Mesodermal cell (in vitro differentiated cells): Measurements from ENCODE around the gene AURKB.
"Not testable (repeated sequence)": the region's sequence is repeated elsewhere in the genome, so short reads cannot be mapped to it uniquely, and the experiment has no call there.

Experiments
- H3K27ac ChIP-seq: 2 replicates; pipeline ENCODE4 v1.7.0; 2013; ENCODE audit warnings: mild to moderate bottlenecking, low read depth, low read length, moderate library complexity; ENCODE audit not compliant: severe bottlenecking
- H3K36me3 ChIP-seq: 2 replicates; pipeline ENCODE4 v1.7.1; 2013; ENCODE audit warnings: mild to moderate bottlenecking, low read length, moderate library complexity; ENCODE audit not compliant: control insufficient read depth, insufficient read depth
- H3K4me1 ChIP-seq: one replicate; pipeline ENCODE4 v1.7.1; 2013; ENCODE audit warnings: mild to moderate bottlenecking, low read length; ENCODE audit not compliant: insufficient read depth, control insufficient read depth, poor library complexity, severe bottlenecking
- H3K4me3 ChIP-seq: 2 replicates; pipeline ENCODE4 v1.7.0; 2013; ENCODE audit warnings: low read length, control low read depth, mild to moderate bottlenecking; ENCODE audit not compliant: insufficient read depth, poor library complexity, severe bottlenecking; ENCODE audit errors: extremely low read depth
- H3K9me3 ChIP-seq: 2 replicates; pipeline ENCODE4 v1.7.1; 2013; ENCODE audit warnings: mild to moderate bottlenecking, low read length, moderate library complexity; ENCODE audit not compliant: control insufficient read depth
- WGBS, 2 experiments: methylation state at CpG; one replicate each; pipeline ENCODE4 v1.1.5; 2013; ENCODE audit warnings: missing lambda C conversion rate in 2 of 2; ENCODE audit not compliant: insufficient coverage in 2 of 2; 5-methylcytosine and 5-hydroxymethylcytosine counted together

Gene AURKB

DNA sequence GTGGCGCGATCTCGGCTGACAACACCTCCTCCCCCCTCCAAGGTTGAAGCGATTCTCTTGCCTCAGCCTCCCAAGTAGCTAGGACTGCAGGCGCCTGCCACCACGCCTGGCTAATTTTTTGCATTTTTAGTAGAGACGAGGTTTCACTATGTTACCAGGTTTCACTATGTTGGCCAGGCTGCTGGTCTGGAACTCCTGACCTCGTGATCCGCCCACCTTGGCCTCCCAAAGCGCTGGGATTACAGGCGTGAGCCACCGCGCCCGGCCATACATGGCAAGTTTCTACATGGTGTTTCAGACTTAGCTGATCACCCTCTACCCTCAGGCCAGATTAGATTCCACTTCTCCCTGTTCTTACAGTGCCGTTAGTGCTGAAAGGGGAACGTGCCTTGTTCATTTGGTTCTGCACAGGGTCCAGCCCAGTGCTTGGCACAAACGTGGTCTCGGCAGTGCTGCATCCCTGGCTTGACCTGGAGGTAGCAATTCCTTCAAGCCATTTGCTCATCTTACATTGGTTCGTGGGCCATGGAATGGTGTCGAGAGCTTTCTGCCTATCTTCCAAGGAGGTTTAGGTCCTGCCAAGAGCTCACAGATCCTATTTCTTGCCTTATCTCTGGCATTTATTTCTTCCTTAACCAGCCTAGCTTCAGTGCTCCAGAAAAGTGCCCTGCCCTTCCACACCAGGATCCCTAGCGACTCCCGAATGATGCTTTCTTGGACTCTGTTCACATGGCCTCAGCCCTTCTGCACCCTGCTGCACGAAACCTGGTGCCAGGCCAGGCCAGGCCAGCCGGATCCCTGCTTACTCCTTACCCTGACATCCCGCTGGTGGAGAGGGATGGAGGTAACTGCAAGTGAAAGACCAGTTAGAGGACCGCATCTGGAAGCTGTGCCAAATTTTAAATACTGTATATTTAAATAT, 14.8 kb upstream of the AURKB start:
- Histone ChIP-seq H3K36me3 (peaks cover 26% of the 10 kb centered on the region), H3K4me1 (peaks cover 4% of the 10 kb centered on the region), H3K27ac (no peak overlapping the region), H3K4me3 (no peak overlapping the region), H3K9me3 (no peaks in the 10 kb centered on the region)
- WGBS, 2 experiments, result 92 to 95% methylated on average over 23 to 24 of the region's 26 CpGs

GRCh38 chr17:8223356-8224126, 13.2 kb upstream of the AURKB start:
- Histone ChIP-seq H3K4me1 (peaks cover 4% of the 10 kb centered on the region), H3K9me3 (no peaks in the 10 kb centered on the region), H3K4me3 (peak overlapping the region; percentile 84), H3K27ac (peak overlapping the region; percentile 94), H3K36me3 (peaks cover 10% of the 10 kb centered on the region)
- WGBS, 2 experiments, result 6 to 9% methylated on average over 21 to 27 of the region's 27 CpGs

DNA sequence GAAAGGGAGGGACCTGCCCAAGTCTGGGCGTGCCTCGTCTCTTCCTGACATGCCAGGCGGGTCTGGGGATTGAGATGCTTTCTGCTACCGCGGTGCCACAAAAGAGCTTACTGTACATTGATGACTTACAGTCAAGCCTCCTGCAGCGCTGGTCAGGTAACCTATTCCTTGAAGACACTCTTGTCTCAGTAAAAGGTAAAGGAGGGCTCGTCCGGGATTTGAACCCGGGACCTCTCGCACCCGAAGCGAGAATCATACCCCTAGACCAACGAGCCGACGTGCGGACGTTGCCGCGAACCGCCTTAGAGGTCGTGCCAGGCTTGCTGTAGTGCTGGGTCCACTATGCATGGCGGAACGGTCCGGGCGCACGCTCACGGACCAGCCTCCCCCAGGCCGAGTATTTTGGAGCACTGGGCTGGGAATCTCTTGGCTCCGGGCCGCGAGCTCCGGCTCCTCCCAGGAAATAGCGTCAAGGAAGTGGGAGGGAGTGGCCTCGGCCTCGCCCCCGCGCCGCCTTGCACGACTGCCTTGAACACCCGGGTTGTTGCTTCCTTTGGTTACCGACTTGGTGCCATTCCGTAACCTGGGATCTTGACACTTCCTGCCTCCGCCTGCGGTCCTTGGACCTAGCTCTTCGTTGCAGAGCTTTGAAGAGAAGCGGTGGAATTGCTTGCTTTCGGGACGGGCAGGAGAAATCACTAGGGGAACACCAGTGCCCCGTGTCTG, 12.4 kb upstream of the AURKB start:
- Histone ChIP-seq H3K36me3 (peaks cover 3% of the 10 kb centered on the region), H3K4me1 (peaks cover 10% of the 10 kb centered on the region), H3K27ac (peak overlapping the region; percentile 94), H3K4me3 (peak overlapping the region; percentile 84), H3K9me3 (no peaks in the 10 kb centered on the region)
- WGBS, 2 experiments, result 0 to 1% methylated on average over 39 to 48 of the region's 49 CpGs

DNA sequence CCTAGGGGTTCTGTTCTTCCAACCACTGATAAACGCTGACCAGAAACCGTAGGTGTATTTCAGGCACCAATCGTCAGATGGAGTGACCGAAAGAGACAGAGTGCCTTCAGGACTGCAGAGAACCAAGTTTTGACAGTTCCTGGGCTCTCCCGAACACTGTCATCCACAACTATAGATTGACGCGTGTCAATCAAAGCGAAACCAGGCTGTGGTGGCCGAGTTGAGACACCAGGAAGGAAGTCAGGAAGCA, 11.9 kb upstream of the AURKB start:
- peak overlapping the region; percentile 94 for H3K27ac ChIP-seq
- H3K4me3 ChIP-seq, result peak overlapping the region; percentile 84
- peaks cover 10% of the 10 kb centered on the region for H3K4me1 ChIP-seq
- H3K36me3 ChIP-seq, result no peaks in the 10 kb centered on the region
- H3K9me3 ChIP-seq, result no peaks in the 10 kb centered on the region
- WGBS, 2 experiments, result 0% methylated on average over 8 of the region's 9 CpGs

DNA sequence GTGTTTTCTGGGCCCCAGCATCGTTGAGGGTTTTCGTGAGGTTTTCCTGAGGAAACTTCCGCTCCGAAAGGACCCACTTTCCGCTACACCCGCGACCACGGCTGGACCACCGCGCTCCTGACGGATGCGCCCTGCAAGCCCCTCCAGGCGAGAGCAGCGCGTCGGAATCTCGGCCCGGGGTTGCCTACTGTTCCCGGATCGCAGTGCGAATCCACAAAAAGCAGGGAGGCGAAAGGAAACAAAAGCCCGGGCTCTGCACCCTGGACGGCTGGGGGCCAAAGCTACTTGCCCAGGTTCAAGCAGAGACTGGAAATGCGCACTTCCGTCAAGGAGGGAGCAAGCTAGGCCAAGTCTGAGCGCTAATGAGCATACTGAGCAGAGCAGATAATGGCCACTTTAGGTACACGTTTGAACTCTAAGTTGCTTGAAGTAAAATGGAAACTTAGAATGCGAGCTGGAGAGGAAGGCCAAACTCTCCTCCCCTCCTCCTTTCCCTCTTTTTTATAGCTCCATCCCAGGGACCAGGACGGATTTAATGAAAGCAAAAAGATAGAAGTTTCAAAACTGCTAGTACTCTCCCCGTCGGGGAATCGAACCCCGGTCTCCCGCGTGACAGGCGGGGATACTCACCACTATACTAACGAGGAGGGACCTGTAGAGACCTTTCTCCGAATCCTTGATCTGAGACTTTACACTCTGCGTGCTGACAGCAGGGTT, 11.4 kb upstream of the AURKB start:
- Histone ChIP-seq H3K27ac (peak overlapping the region; percentile 94), H3K4me3 (peak overlapping the region; percentile 84), H3K9me3 (no peaks in the 10 kb centered on the region), H3K4me1 (peaks cover 10% of the 10 kb centered on the region), H3K36me3 (no peaks in the 10 kb centered on the region)
- WGBS, 2 experiments, result 0 to 1% methylated on average over 37 of the region's 40 CpGs

GRCh38 chr17:8220783-8221662, 10.6 kb upstream of the AURKB start:
- Histone ChIP-seq H3K9me3 (no peaks in the 10 kb centered on the region), H3K4me3 (peak overlapping the region; percentile 84), H3K4me1 (peaks cover 10% of the 10 kb centered on the region), H3K27ac (peak overlapping the region; percentile 94), H3K36me3 (no peaks in the 10 kb centered on the region)
- 0% methylated on average over 27 to 34 of the region's 45 CpGs for WGBS, 2 experiments

- not testable (repeated sequence) for H3K4me3 ChIP-seq, H3K9me3 ChIP-seq, H3K27ac ChIP-seq, H3K4me1 ChIP-seq, H3K36me3 ChIP-seq
- 85 to 87% methylated on average over 11 to 12 of the region's 15 CpGs for WGBS, 2 experiments
Measured at GRCh38 chr17:8214000-8214399, 3.6 kb upstream of the AURKB start.

DNA sequence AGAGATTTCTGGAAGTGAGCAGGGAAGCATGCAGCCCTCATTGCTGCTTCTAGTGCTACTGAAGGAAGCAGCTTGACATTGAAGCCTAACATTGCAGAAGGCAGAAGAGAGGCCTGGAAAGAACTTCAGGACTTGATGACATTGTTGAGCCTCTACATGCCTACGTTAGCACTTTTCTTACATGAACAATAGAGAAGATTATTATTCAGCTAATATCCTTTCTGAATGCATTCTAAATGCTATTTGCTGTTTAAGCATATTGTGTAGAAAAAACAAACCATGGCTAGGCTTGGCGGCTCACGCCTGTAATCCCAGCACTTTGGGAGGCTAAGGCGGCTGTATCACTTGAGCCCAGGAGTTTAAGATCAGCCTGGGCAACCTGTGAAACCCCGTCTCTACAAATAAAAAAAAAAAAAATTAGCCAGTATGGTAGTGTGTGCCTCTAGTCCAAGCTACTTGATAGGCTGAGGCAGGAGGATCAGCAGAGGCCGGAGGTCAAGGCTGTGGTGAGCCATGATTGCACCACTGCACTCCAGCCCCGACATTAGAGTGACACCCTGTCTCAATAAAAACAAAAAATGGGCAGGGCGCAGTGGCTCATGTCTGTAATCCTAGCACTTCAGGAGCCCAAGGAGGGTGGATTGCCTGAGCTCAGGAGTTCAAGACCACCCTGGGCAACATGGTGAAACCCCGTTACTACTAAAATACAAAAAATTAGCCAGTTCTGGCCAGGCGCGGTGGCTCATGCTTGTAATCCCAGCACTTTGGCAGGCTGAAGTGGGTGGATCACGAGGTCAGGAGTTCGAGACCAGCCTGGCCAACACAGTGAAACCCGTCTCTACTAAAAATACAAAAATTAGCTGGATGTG, 2.2 kb upstream of the AURKB start:
- Histone ChIP-seq H3K27ac (no peak overlapping the region), H3K4me3 (no peak overlapping the region), H3K4me1 (peaks cover 4% of the 10 kb centered on the region), H3K9me3 (no peaks in the 10 kb centered on the region), H3K36me3 (peaks cover 7% of the 10 kb centered on the region)
- 90 to 91% methylated on average over 11 to 12 of the region's 14 CpGs for WGBS, 2 experiments

DNA sequence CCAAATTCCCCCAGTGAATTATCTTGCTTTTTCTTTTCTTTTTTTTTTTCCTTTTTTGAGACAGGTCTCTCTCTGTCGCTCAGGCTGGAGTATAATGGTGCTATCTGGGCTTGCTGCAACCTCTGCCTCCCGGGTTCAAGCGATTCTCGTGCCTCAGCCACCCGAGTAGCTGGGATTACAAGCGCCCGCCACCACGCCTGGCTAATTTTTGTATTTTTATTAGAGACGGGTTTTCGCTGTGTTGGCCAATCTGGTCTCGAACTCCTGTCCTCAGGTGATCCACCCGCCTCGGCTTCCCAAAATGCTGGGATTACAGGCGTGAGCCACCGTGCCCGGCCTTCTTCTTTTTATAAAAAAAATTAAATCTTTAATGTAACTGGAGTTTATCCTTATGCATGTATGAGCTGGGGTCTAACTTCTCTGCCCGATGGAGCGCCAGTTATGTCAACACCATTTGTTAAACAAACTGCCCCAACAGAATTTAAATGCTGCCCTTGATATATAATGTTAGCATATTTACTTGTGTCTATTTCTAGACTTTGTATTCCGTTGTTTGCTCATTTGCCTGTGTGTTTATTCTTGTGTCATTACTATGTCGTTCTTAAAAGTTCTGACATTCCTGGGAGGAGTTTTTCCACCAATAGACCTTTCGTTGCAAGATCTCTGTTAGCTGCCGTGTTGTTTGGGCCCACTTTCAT, 535 bp upstream of the AURKB start:
- Histone ChIP-seq H3K27ac (peak overlapping the region; percentile 7), H3K9me3 (no peaks in the 10 kb centered on the region), H3K36me3 (peaks cover 22% of the 10 kb centered on the region), H3K4me3 (peak overlapping the region; percentile 69), H3K4me1 (peaks cover 4% of the 10 kb centered on the region)
- 59 to 70% methylated on average over 14 of the region's 22 CpGs for WGBS, 2 experiments
